NB4 (cell line): ENCODE results near the gene TAS2R1.

ENCODE experiments used
- CTCF ChIP-seq: IDR thresholded peaks from one replicate; pipeline ENCODE4 v1.5.1; 2012; ENCODE audit warnings: low read depth, low read length
- MAX ChIP-seq: IDR thresholded peaks from 2 replicates; pipeline ENCODE4 v1.6.1; 2011; ENCODE audit warnings: low read depth, low read length
- MYC ChIP-seq: IDR thresholded peaks from 2 replicates; pipeline ENCODE4 v1.6.1; 2011; ENCODE audit warnings: low read depth, low read length
- POLR2A ChIP-seq: IDR thresholded peaks from 2 replicates; pipeline ENCODE4 v1.6.1; 2011; ENCODE audit warnings: mild to moderate bottlenecking; ENCODE audit not compliant: insufficient read length; ENCODE audit errors: extremely low read depth

- TF ChIP-seq POLR2A (no peak), CTCF (no peak), MAX (no peak), MYC (no peak)
These were observed 27.7 kb upstream of the TAS2R1 start for GRCh38 chr5:9657819-9658218.
